ENCODE measurements around the gene LRRC9.

The LRRC9 gene

DNA sequence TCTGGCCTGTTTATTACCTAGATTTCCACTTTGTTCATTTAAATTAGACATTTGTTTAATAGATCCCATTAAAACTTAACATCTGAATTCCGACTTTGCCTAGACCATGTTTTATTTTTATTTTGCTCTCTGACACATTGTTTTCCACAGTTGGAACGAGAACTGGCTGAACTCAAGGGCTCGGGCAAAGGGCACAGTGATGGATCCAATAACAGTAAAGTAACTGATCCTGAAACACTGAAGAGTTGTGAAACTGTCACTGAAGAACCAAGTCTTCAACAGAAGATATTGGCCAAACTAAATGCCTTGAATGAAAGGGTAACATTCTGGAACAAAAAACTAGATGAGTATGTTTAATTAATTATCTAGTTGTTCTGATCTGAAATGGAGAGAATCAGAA lies 39.7 kb downstream of the LRRC9 start:
- TF ChIP-seq CTCF (IDR thresholded peaks at IDR 0.05; ENCODE audit: low read depth, low read length, missing control alignments): no peak
- no peak overlapping the region for H3K4me3 ChIP-seq (ENCODE audit: low read depth, low read length)
- DNase-seq (ENCODE audit: low read depth): no peak

DNA sequence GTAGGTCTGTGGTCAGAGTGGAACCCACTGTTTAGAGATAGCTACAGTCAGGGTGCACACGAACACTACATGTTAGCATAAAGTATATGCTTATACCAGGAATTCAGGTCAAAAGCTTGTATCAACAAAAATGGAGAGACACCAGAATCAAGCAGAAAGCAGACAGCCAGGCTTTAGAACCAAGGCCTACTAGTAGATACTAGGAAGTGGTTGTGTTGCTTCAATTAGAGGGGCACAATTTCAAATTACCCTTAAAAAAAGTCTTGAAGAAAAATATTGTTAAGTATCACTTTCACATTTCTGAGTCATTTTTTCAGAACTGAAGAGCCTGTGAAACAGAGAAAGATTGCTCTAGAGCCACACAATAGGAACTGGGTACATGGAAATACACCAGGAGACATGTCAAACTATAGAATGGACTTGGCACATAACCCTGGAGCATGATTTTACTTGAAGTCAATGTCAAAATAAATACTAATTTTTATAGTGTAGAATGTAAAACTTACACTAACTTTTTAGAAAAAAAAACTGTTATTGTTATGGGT lies 41.6 kb downstream of the LRRC9 start:
- H3K4me3 ChIP-seq (ENCODE audit: low read depth, low read length): no peak overlapping the region
- no peak for TF ChIP-seq CTCF (IDR thresholded peaks at IDR 0.05; ENCODE audit: low read depth, low read length, missing control alignments)
- DNase-seq (ENCODE audit: low read depth): peak; percentile 16

DNA sequence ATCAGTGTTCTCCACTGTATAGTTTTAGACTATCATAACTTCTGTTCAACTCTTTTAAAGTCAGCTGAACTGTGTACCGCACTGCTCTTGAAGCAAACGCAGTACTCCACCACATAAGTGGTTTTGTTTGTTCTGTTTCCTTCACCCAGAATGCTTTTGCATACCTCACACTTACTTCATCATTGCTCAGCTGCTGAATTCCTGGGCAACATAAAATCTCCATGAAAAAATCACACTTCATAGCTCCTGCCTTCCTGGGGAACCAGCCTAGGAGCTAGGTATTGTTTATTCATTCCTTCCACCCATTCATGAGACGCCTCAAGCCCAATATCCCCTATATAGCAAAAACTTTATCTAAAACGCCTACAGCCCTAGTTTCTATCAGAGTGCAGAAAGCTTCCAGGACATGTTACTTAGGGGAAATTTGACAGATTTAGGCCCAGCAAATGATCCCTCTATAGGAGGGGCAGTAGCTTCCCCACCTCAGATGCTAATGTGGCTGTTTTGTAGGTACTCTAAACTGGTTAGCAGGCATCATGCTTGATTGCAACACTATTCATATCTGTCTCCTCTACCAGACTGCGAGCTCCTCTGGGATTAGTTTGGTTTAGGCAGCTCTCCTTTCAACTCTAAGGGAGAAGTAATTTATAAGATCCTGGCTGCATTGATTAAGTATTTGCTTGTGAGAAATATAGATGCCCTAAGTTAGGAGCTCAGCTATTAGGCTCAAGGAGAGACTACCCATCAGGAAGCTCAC lies 44.5 kb downstream of the LRRC9 start:
- peak overlapping the region; percentile 54 for H3K4me3 ChIP-seq (ENCODE audit: low read depth, low read length)
- no peak for TF ChIP-seq CTCF (IDR thresholded peaks at IDR 0.05; ENCODE audit: low read depth, low read length, missing control alignments)
- no peak for DNase-seq (ENCODE audit: low read depth)

GRCh38 chr14:59969319-59969718 lies 49.4 kb downstream of the LRRC9 start:
- no peak for TF ChIP-seq CTCF (IDR thresholded peaks at IDR 0.05; ENCODE audit: low read depth, low read length, missing control alignments)
- no peak overlapping the region for H3K4me3 ChIP-seq (ENCODE audit: low read depth, low read length)
- DNase-seq (ENCODE audit: low read depth): no peak

GRCh38 chr14:59981564-59981963 lies 61.6 kb downstream of the LRRC9 start:
- H3K4me3 ChIP-seq (ENCODE audit: low read depth, low read length): no peak overlapping the region
- no peak for DNase-seq (ENCODE audit: low read depth)

GRCh38 chr14:59983048-59983447 lies 63.1 kb downstream of the LRRC9 start:
- DNase-seq (ENCODE audit: low read depth): no peak
- no peak for TF ChIP-seq CTCF (IDR thresholded peaks at IDR 0.05; ENCODE audit: low read depth, low read length, missing control alignments)

More at GRCh38 chr14:59981564-59981963, 61.6 kb downstream of the LRRC9 start:
- no peak for TF ChIP-seq CTCF (IDR thresholded peaks at IDR 0.05; ENCODE audit: low read depth, low read length, missing control alignments)

More at GRCh38 chr14:59983048-59983447, 63.1 kb downstream of the LRRC9 start:
- H3K4me3 ChIP-seq (ENCODE audit: low read depth, low read length): no peak overlapping the region
